IPS-18c (cell line): ENCODE data around the gene MAP3K5.
"Not testable (repeated sequence)": the region's sequence is repeated elsewhere in the genome, so short reads cannot be mapped to it uniquely, and the experiment has no call there.

Experiments
- H3K4me3 ChIP-seq: 2 replicates; pipeline ENCODE4 v1.7.0; 2013; ENCODE audit warnings: low read depth, mild to moderate bottlenecking, low read length, moderate library complexity; ENCODE audit not compliant: insufficient read depth
- H3K9me3 ChIP-seq: one replicate; pipeline ENCODE4 v1.6.1; 2013; ENCODE audit warnings: mild to moderate bottlenecking, low read length, moderate library complexity; ENCODE audit not compliant: control insufficient read depth, insufficient read depth

The MAP3K5 gene

GRCh38 chr6:136792410-136793262 is at the start of gene MAP3K5:
TSS of gene MAP3K5 (minus strand) at chr6:136792477. CDS start at chr6:136792157, 320 bp downstream.
- Histone ChIP-seq H3K9me3 (no peaks in the 10 kb centered on the region), H3K4me3 (peak within 1 kb of the TSS; percentile 84)

GRCh38 chr6:136840276-136841001 is 48.2 kb upstream of the MAP3K5 start:
- Histone ChIP-seq H3K9me3 (no peaks in the 10 kb centered on the region), H3K4me3 (no peak overlapping the region)

- Histone ChIP-seq H3K9me3 (peaks cover 12% of the 10 kb centered on the region), H3K4me3 (no peak overlapping the region)
These were observed 39.7 kb upstream of the MAP3K5 start for GRCh38 chr6:136831873-136832562.

- Histone ChIP-seq H3K9me3 (peaks cover 4% of the 10 kb centered on the region), H3K4me3 (no peak overlapping the region)
These were observed 33.9 kb upstream of the MAP3K5 start for GRCh38 chr6:136826216-136826615.

- H3K9me3 ChIP-seq: no peaks in the 10 kb centered on the region
- peak overlapping the region; percentile 79 for H3K4me3 ChIP-seq
These were observed 30.9 kb upstream of the MAP3K5 start for GRCh38 chr6:136823128-136823660.

GRCh38 chr6:136822376-136823127 is 30.3 kb upstream of the MAP3K5 start, which contains the start of gene PEX7:
TSS of gene PEX7 (plus strand) at chr6:136822592. CDS start at chr6:136822666, 74 bp downstream.
- no peaks in the 10 kb centered on the region for H3K9me3 ChIP-seq
- peak within 1 kb of the TSS; percentile 79 for H3K4me3 ChIP-seq

GRCh38 chr6:136822046-136822375 is 29.7 kb upstream of the MAP3K5 start:
- Histone ChIP-seq H3K4me3 (peak overlapping the region; percentile 79), H3K9me3 (no peaks in the 10 kb centered on the region)

- H3K9me3 ChIP-seq: no peaks in the 10 kb centered on the region
- H3K4me3 ChIP-seq: no peak overlapping the region
These were observed 28.3 kb upstream of the MAP3K5 start for GRCh38 chr6:136820561-136820960.

- Histone ChIP-seq H3K9me3 (no peaks in the 10 kb centered on the region), H3K4me3 (no peak overlapping the region)
These were observed 24.4 kb upstream of the MAP3K5 start for GRCh38 chr6:136816656-136817055.

GRCh38 chr6:136815608-136816007 is 23.3 kb upstream of the MAP3K5 start:
- H3K4me3 ChIP-seq, H3K9me3 ChIP-seq: not testable (repeated sequence)

- Histone ChIP-seq H3K9me3 (no peaks in the 10 kb centered on the region), H3K4me3 (no peak overlapping the region)
These were observed 19.9 kb upstream of the MAP3K5 start for GRCh38 chr6:136812174-136812573.

- Histone ChIP-seq H3K9me3 (no peaks in the 10 kb centered on the region), H3K4me3 (no peak overlapping the region)
These were observed 19.0 kb upstream of the MAP3K5 start for GRCh38 chr6:136811272-136811671.

- no peaks in the 10 kb centered on the region for H3K9me3 ChIP-seq
- H3K4me3 ChIP-seq: no peak overlapping the region
These were observed 17.0 kb upstream of the MAP3K5 start for GRCh38 chr6:136809091-136809860.

- no peaks in the 10 kb centered on the region for H3K9me3 ChIP-seq
- H3K4me3 ChIP-seq: no peak overlapping the region
These were observed 11.3 kb upstream of the MAP3K5 start for GRCh38 chr6:136803608-136804007.

GRCh38 chr6:136801581-136801980 is 9.3 kb upstream of the MAP3K5 start:
- Histone ChIP-seq H3K9me3 (no peaks in the 10 kb centered on the region), H3K4me3 (no peak overlapping the region)

GRCh38 chr6:136798044-136798443 is 5.8 kb upstream of the MAP3K5 start:
- no peak overlapping the region for H3K4me3 ChIP-seq
- no peaks in the 10 kb centered on the region for H3K9me3 ChIP-seq
